Midbrain (tissue), 1 donor: ENCODE data around the gene TPRN.

Experiments
- DNase-seq: peaks from one replicate; lab custom pipeline; 2025; lab: John Stamatoyannopoulos, UW

The TPRN gene

GRCh38 chr9:137141976-137142936 is 58.3 kb downstream of the TPRN start:
- DNase-seq, result no peak
